ENCODE data around the gene SLC16A5.

The SLC16A5 gene

GRCh38 chr17:75088465-75089417 lies 987 bp downstream of the SLC16A5 start:
- no peak for DNase-seq

GRCh38 chr17:75090871-75091854 lies 3.4 kb downstream of the SLC16A5 start:
- no peak for DNase-seq

GRCh38 chr17:75091855-75092327 lies 4.1 kb downstream of the SLC16A5 start:
- DNase-seq = no peak

- DNase-seq = no peak
Observed at GRCh38 chr17:75093548-75094158, 5.9 kb downstream of the SLC16A5 start.

- DNase-seq = no peak
Observed at GRCh38 chr17:75094871-75095399, 7.2 kb downstream of the SLC16A5 start.

- DNase-seq = no peak
Observed at GRCh38 chr17:75096082-75096625, 8.4 kb downstream of the SLC16A5 start.

GRCh38 chr17:75097865-75098264 lies 10.1 kb downstream of the SLC16A5 start:
- no peak for DNase-seq

- DNase-seq = no peak
Observed at GRCh38 chr17:75098861-75099260, 11.1 kb downstream of the SLC16A5 start.

- DNase-seq = no peak
Observed at GRCh38 chr17:75099881-75100595, 12.3 kb downstream of the SLC16A5 start.

GRCh38 chr17:75102385-75102821 lies 14.6 kb downstream of the SLC16A5 start:
- no peak for DNase-seq

GRCh38 chr17:75103601-75104554 lies 16.1 kb downstream of the SLC16A5 start:
- no peak for DNase-seq

GRCh38 chr17:75105126-75106080 lies 17.6 kb downstream of the SLC16A5 start:
- peak; percentile 54 for DNase-seq

- DNase-seq = no peak
Observed at GRCh38 chr17:75108193-75108592, 20.4 kb downstream of the SLC16A5 start.

- no peak for DNase-seq
Observed at GRCh38 chr17:75109046-75109406, 21.3 kb downstream of the SLC16A5 start.

GRCh38 chr17:75109407-75110233 lies 21.9 kb downstream of the SLC16A5 start, which contains the start of gene ARMC7:
Gene ARMC7, plus strand, starts transcription at chr17:75109969. Its CDS starts 320 bp downstream, at chr17:75110289.
- DNase-seq = peak; percentile 80

- peak; percentile 14 for DNase-seq
Observed at GRCh38 chr17:75110234-75110937, 22.6 kb downstream of the SLC16A5 start.

GRCh38 chr17:75111777-75112335 lies 24.1 kb downstream of the SLC16A5 start:
- DNase-seq = no peak
